PFSK-1 (cell line): ENCODE data around the gene MRPL36.

Experiments used
- FOXP2 ChIP-seq: optimal IDR thresholded peaks from 2 replicates; pipeline ENCODE3; 2011; ENCODE audit warnings: borderline replicate concordance, control low read depth, inconsistent platforms; ENCODE audit not compliant: insufficient read depth; ENCODE audit errors: extremely low read length, extremely low read depth
- POLR2AphosphoS5 ChIP-seq: IDR thresholded peaks from 2 replicates; pipeline ENCODE4 v1.6.1; 2012; ENCODE audit warnings: low read depth, mild to moderate bottlenecking, control low read depth, low read length, moderate library complexity
- REST ChIP-seq, 2 experiments: IDR thresholded peaks; 2 replicates each; pipeline versions ENCODE4 v1.6.1 to v1.8.0; 2011 to 2012; ENCODE audit warnings: low read depth in 2 of 2, low read length in 2 of 2, control low read depth in 1 of 2, inconsistent platforms in 1 of 2, mild to moderate bottlenecking in 1 of 2, moderate library complexity in 1 of 2; ENCODE audit not compliant: insufficient read depth in 1 of 2
- SIN3A ChIP-seq: IDR thresholded peaks from 2 replicates; pipeline ENCODE4 v1.6.1; 2012; ENCODE audit warnings: mild to moderate bottlenecking, low read length, moderate library complexity, borderline replicate concordance; ENCODE audit not compliant: insufficient read depth
- TAF1 ChIP-seq: IDR thresholded peaks from 2 replicates; pipeline ENCODE4 v1.6.1; 2012; ENCODE audit warnings: low read length, control low read depth, borderline replicate concordance; ENCODE audit not compliant: insufficient read depth

The MRPL36 gene

GRCh38 chr5:1760656-1761452, 38.8 kb downstream of the MRPL36 start:
- TF ChIP-seq SIN3A (no peak), POLR2AphosphoS5 (no peak), TAF1 (no peak), FOXP2 (no peak), REST (IDR thresholded peaks at IDR 0.05; ENCODE audit: insufficient read depth in 1 of 2, low read depth in 2 of 2, low read length in 2 of 2) (no peak)

GRCh38 chr5:1760231-1760630, 39.4 kb downstream of the MRPL36 start:
- TF ChIP-seq REST (IDR thresholded peaks at IDR 0.05; ENCODE audit: insufficient read depth in 1 of 2, low read depth in 2 of 2, low read length in 2 of 2) (no peak), SIN3A (no peak), FOXP2 (no peak), TAF1 (no peak), POLR2AphosphoS5 (no peak)

- TF ChIP-seq FOXP2 (no peak), REST (IDR thresholded peaks at IDR 0.05; ENCODE audit: insufficient read depth in 1 of 2, low read depth in 2 of 2, low read length in 2 of 2) (no peak), TAF1 (no peak), SIN3A (no peak), POLR2AphosphoS5 (no peak)
Measured at GRCh38 chr5:1759378-1759970, 40.2 kb downstream of the MRPL36 start.

GRCh38 chr5:1758574-1758973, 41.1 kb downstream of the MRPL36 start:
- TF ChIP-seq REST (IDR thresholded peaks at IDR 0.05; ENCODE audit: insufficient read depth in 1 of 2, low read depth in 2 of 2, low read length in 2 of 2) = no peak
- TF ChIP-seq SIN3A = no peak
- TF ChIP-seq FOXP2 = no peak
- no peak for TF ChIP-seq TAF1
- no peak for TF ChIP-seq POLR2AphosphoS5

- no peak for TF ChIP-seq TAF1
- no peak for TF ChIP-seq SIN3A
- TF ChIP-seq FOXP2 = no peak
- no peak for TF ChIP-seq REST (IDR thresholded peaks at IDR 0.05; ENCODE audit: insufficient read depth in 1 of 2, low read depth in 2 of 2, low read length in 2 of 2)
- no peak for TF ChIP-seq POLR2AphosphoS5
Measured at GRCh38 chr5:1757511-1757910, 42.1 kb downstream of the MRPL36 start.
